Fibroblast of lung (primary cell): ENCODE data around the gene CNTN4. TPM values are rescaled to one million over a fixed set of nuclear protein-coding genes. Genes with fewer than 3 reads are reported as not detected.
A peak's percentile ranks its signal among the peaks of the same experiment; 100 is the strongest.

Experiments
- DNase-seq, 2 donors: peaks; one replicate each; pipeline versions ENCODE4 v3.0.0 to v3.0.0-alpha.2; 2010; ENCODE audit warnings: low read depth in 2 of 2
- H2AFZ ChIP-seq: 2 replicates; pipeline ENCODE4 v1.5.1; 2012; ENCODE audit warnings: low read length, control low read depth, inconsistent platforms
- H3K27ac ChIP-seq: 2 replicates; pipeline ENCODE4 v1.5.1; 2011; ENCODE audit warnings: low read length, control low read depth; ENCODE audit not compliant: insufficient read depth
- H3K27me3 ChIP-seq: 2 replicates; pipeline ENCODE4 v1.5.1; 2011; ENCODE audit warnings: mild to moderate bottlenecking, low read length; ENCODE audit not compliant: control insufficient read depth, insufficient read depth
- H3K36me3 ChIP-seq: 2 replicates; pipeline ENCODE4 v1.5.1; 2011; ENCODE audit warnings: low read length; ENCODE audit not compliant: control insufficient read depth, insufficient read depth
- H3K4me1 ChIP-seq: 2 replicates; pipeline ENCODE4 v1.5.1; 2011; ENCODE audit warnings: low read length; ENCODE audit not compliant: control insufficient read depth, insufficient read depth; ENCODE audit errors: extremely low read depth
- H3K4me2 ChIP-seq: 2 replicates; pipeline ENCODE4 v1.5.1; 2011; ENCODE audit warnings: low read length, control low read depth; ENCODE audit not compliant: insufficient read depth; ENCODE audit errors: extremely low read depth
- H3K4me3 ChIP-seq, 4 experiments: fragments of 200-600 bp in 1 of 4; sonication (generic) in 1 of 4; replicated peaks in 1 of 4; 2 replicates each; pipeline ENCODE4 v1.5.1; 2011 to 2016; ENCODE audit warnings: low read length in 4 of 4, low read depth in 3 of 4, mild to moderate bottlenecking in 3 of 4, control low read depth in 2 of 4, inconsistent platforms in 1 of 4, mixed read lengths in 1 of 4; ENCODE audit not compliant: insufficient read depth in 1 of 4; ENCODE audit errors: control extremely low read depth in 1 of 4
- H3K79me2 ChIP-seq: 2 replicates; pipeline ENCODE4 v1.5.1; 2012; ENCODE audit warnings: mild to moderate bottlenecking, low read length, inconsistent platforms; ENCODE audit not compliant: control insufficient read depth, insufficient read depth
- H3K9ac ChIP-seq: 2 replicates; pipeline ENCODE4 v1.5.1; 2011; ENCODE audit warnings: mild to moderate bottlenecking, low read length, control low read depth; ENCODE audit not compliant: insufficient read depth
- H3K9me3 ChIP-seq: 2 replicates; pipeline ENCODE4 v1.5.1; 2012; ENCODE audit warnings: low read depth, low read length; ENCODE audit not compliant: control insufficient read depth, insufficient read depth
- H4K20me1 ChIP-seq: 2 replicates; pipeline ENCODE4 v1.5.1; 2011; ENCODE audit warnings: low read length; ENCODE audit not compliant: control insufficient read depth, insufficient read depth; ENCODE audit errors: extremely low read depth
- EZH2 ChIP-seq: IDR thresholded peaks from 2 replicates; pipeline ENCODE4 v1.5.1; 2012; ENCODE audit warnings: low read length, control low read depth, mild to moderate bottlenecking; ENCODE audit errors: missing control alignments
- polyA plus RNA-seq, 2 donors: library from polyadenylated mRNA; depleted of rRNA in 1 of 2; stranded (reverse) in 1 of 2; unstranded in 1 of 2; fragments of >200 nt; gene quantifications; 2 replicates each; pipeline ENCODE4 v1.2.1, GENCODE V29; 2011 to 2012; ENCODE audit warnings: missing spikeins in 1 of 2
- total RNA-seq: library from RNA; depleted of rRNA; stranded (reverse); fragments of >200 nt; gene quantifications from 2 replicates; pipeline ENCODE4 v1.2.1, GENCODE V29; 2014
- TF ChIP-seq, protein P1 (sequence below), 2 donors: IDR thresholded peaks in 1 of 2; conservative IDR thresholded peaks in 1 of 2; 1 replicate in 1 of 2; 2 replicates in 1 of 2; pipeline ENCODE4 v1.5.1; 2011 to 2012; ENCODE audit warnings: low read length in 2 of 2, control low read depth in 1 of 2, inconsistent platforms in 1 of 2, low read depth in 1 of 2, mild to moderate bottlenecking in 1 of 2

Gene CNTN4
- total and polyA plus RNA-seq, 2 donors (not counting 1 experiment from before 2014, with no cell fraction given) = 0.17 to 0.69 TPM

DNA sequence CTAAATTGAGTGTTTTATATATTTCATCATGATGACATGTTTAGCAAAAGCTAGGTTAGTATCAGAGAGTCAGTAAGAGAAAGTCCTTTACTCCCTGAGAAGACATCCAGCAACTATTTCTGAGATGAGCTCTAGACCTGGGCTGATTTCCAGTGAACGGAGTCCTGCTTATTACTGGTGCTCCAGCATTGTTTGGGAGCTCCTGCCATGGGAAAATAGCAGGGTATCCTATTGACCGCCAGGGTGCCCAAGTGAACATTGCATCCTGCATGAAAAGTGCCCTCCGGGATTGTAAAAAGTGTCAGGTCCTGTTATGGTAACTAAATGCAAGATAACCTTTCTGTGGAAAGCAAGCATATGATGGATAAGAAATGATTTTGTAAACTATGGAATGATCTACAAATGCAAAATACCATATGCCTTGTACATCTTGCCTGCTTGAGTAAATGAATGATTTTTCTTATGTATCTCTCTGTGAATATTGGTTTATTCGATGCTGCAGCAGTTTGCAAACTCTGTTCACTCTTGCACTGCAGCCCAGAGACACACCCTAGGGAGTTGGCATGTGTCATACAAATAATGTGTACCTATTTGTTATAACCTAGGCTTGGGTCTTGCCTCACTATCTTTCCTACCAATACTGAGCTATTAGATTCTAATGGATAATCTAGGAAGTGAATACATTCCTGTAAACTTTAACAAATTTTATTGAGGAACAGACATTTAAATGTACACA, 914.8 kb downstream of the CNTN4 start:
- Histone ChIP-seq H3K9me3 (no peaks in the 10 kb centered on the region), H3K36me3 (no peaks in the 10 kb centered on the region), H3K79me2 (no peaks in the 10 kb centered on the region), H2AFZ (no peak overlapping the region), H3K27ac (no peak overlapping the region), H3K4me3 (no peak overlapping the region), H4K20me1 (no peaks in the 10 kb centered on the region), H3K27me3 (no peaks in the 10 kb centered on the region), H3K4me2 (no peak overlapping the region), H3K9ac (no peak overlapping the region), H3K4me1 (no peaks in the 10 kb centered on the region)
- DNase-seq = no peak
- TF ChIP-seq EZH2 = no peak
- TF ChIP-seq, protein P1, sequence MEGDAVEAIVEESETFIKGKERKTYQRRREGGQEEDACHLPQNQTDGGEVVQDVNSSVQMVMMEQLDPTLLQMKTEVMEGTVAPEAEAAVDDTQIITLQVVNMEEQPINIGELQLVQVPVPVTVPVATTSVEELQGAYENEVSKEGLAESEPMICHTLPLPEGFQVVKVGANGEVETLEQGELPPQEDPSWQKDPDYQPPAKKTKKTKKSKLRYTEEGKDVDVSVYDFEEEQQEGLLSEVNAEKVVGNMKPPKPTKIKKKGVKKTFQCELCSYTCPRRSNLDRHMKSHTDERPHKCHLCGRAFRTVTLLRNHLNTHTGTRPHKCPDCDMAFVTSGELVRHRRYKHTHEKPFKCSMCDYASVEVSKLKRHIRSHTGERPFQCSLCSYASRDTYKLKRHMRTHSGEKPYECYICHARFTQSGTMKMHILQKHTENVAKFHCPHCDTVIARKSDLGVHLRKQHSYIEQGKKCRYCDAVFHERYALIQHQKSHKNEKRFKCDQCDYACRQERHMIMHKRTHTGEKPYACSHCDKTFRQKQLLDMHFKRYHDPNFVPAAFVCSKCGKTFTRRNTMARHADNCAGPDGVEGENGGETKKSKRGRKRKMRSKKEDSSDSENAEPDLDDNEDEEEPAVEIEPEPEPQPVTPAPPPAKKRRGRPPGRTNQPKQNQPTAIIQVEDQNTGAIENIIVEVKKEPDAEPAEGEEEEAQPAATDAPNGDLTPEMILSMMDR (conservative IDR thresholded peaks at IDR 0.05 in 1 of 2, IDR thresholded peaks at IDR 0.05 in 1 of 2; ENCODE audit: low read depth in 1 of 2, low read length in 2 of 2) = no peak

DNA sequence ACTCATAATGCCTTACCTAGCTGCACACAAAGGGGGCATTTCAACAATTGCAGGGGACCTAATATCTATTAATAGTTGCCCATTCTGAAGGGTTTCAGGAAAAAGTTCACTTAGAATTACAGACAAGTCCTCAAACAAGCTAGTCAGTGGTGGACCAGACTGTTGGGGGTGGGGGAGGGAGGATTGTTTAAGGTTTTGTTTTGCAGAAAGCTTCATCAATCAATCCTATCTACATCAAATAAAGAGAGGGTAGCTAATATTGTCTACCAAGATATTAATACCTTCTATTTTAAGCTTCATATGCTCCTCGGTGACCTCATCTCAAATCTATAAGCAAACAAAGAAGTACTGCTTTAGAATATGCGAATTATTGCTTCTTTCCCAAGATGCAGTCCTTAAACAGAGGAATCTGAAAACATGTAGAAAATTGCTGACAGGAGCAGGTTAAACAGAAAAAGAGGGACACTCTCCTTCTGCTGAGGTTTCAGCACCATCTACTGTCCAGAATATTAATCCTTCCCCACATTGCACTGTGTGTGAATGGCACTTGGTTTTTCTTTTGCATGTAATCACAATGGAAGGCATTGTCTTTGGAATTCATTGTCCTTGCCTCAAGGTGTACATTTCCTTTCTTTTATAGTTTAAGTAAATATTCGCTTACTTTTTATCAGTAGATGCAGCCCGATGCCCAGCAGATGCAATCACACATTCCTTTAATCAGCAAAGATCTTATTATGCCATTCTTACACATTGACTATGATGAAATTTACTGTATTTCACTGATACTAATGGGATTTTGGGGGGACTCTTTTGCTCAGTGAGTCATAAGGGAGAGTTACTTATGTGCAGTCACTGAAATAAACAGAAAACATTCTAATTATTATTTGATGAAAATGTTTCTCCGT, 916.8 kb downstream of the CNTN4 start:
- no peak overlapping the region for H3K4me3 ChIP-seq
- H3K79me2 ChIP-seq = no peaks in the 10 kb centered on the region
- TF ChIP-seq EZH2 = no peak
- TF ChIP-seq, protein P1 (conservative IDR thresholded peaks at IDR 0.05 in 1 of 2, IDR thresholded peaks at IDR 0.05 in 1 of 2; ENCODE audit: low read depth in 1 of 2, low read length in 2 of 2) = peak in 1 of 2 donors; percentile 29
- no peak overlapping the region for H3K9ac ChIP-seq
- no peaks in the 10 kb centered on the region for H3K4me1 ChIP-seq
- no peak overlapping the region for H3K27ac ChIP-seq
- no peaks in the 10 kb centered on the region for H3K27me3 ChIP-seq
- H3K4me2 ChIP-seq = no peak overlapping the region
- peak; percentile 7 to 31 for DNase-seq
- no peaks in the 10 kb centered on the region for H4K20me1 ChIP-seq
- no peak overlapping the region for H2AFZ ChIP-seq
- no peaks in the 10 kb centered on the region for H3K9me3 ChIP-seq
- no peaks in the 10 kb centered on the region for H3K36me3 ChIP-seq

DNA sequence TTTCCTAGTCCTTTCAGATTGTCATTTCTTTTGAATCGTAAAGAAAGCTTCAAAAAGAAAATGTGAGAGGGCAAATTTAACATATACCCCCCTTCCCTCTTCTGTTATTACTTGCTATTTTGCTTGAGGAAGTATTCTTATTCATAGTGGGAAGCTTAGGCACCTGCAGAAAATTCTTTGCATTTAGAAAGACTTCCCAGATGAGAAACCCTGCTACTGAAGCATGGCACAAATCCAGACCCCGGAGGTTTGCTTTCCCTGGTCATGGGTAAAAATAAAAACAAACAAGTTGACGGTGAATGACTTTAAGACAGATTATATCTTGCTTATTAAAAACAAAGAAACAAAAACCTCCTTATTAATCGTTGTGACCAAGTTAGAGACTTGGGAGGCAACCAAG, 917.6 kb downstream of the CNTN4 start:
- Histone ChIP-seq H3K27ac (no peak overlapping the region), H3K9ac (no peak overlapping the region), H3K4me2 (no peak overlapping the region), H3K36me3 (no peaks in the 10 kb centered on the region), H2AFZ (no peak overlapping the region), H3K4me3 (no peak overlapping the region), H3K79me2 (no peaks in the 10 kb centered on the region), H3K4me1 (no peaks in the 10 kb centered on the region), H3K27me3 (no peaks in the 10 kb centered on the region), H3K9me3 (no peaks in the 10 kb centered on the region), H4K20me1 (no peaks in the 10 kb centered on the region)
- no peak for TF ChIP-seq EZH2
- TF ChIP-seq, protein P1 (conservative IDR thresholded peaks at IDR 0.05 in 1 of 2, IDR thresholded peaks at IDR 0.05 in 1 of 2; ENCODE audit: low read depth in 1 of 2, low read length in 2 of 2) = no peak
- DNase-seq = no peak
